T-helper 1 cell treated with Interleukin-12 subunit alpha and Interleukin-12 subunit beta and Interleukin-4 antibody, amounts not matched to agents 30 μg/mL and 1 μg/mL, for 36 hours (primary cell): ENCODE data around the gene CIAO1.
"Not testable (repeated sequence)": the region's sequence is repeated elsewhere in the genome, so short reads cannot be mapped to it uniquely, and the experiment has no call there.

Experiments used
- H3K27ac Mint-ChIP-seq: one replicate; pipeline ENCODE4 v1.8.0; 2021; ENCODE audit warnings: mild to moderate bottlenecking, mixed read lengths
- H3K27me3 Mint-ChIP-seq: one replicate; pipeline ENCODE4 v1.8.0; 2021; ENCODE audit warnings: low read depth, mixed read lengths
- H3K36me3 Mint-ChIP-seq: one replicate; pipeline ENCODE4 v1.8.0; 2021; ENCODE audit warnings: low read depth, mixed read lengths
- H3K4me1 Mint-ChIP-seq: one replicate; pipeline ENCODE4 v1.8.0; 2021; ENCODE audit warnings: low read depth, mixed read lengths
- H3K4me3 Mint-ChIP-seq: one replicate; pipeline ENCODE4 v1.8.0; 2021; ENCODE audit warnings: mild to moderate bottlenecking, moderate library complexity, mixed read lengths
- H3K9me3 Mint-ChIP-seq: one replicate; pipeline ENCODE4 v1.8.0; 2021; ENCODE audit warnings: mixed read lengths

Gene CIAO1

GRCh38 chr2:96276787-96277499 is 10.9 kb downstream of the CIAO1 start:
- Mint-ChIP-seq H3K36me3 (peaks cover 58% of the 10 kb centered on the region), H3K27ac (no peak overlapping the region), H3K9me3 (no peaks in the 10 kb centered on the region), H3K4me3 (no peak overlapping the region), H3K4me1 (peaks cover 4% of the 10 kb centered on the region), H3K27me3 (no peaks in the 10 kb centered on the region)

DNA sequence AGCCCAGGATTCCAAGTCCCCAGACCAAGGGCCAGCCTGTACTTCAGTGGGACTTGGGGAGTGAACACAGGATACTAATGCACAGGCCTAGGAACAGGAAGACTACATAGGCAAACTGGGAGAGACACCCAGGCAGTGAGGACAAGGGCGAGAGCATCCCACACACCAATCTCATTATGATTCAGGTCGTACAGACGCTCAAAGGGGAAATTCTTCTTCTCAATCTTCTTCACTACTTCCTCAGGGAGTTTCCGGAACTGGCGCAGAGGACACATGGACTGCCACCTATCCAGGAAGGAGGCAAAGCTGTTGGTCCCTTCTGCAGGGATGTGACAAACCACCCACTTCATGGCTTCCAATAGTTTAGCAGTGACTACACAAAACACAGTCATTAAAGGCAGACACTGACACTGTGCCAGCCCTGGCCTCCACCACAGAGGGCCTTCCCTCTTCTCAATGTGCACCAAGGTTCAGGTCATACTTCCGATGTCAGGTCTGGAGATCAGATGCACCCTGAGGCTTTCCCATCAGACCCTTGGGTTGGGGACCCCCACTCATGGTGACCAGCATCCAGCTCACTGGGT is 21.3 kb downstream of the CIAO1 start:
- Mint-ChIP-seq H3K36me3 (peaks cover 67% of the 10 kb centered on the region), H3K9me3 (no peaks in the 10 kb centered on the region), H3K27me3 (no peaks in the 10 kb centered on the region), H3K27ac (no peak overlapping the region), H3K4me1 (no peaks in the 10 kb centered on the region), H3K4me3 (no peak overlapping the region)

GRCh38 chr2:96291751-96292150 is 25.7 kb downstream of the CIAO1 start:
- peaks cover 67% of the 10 kb centered on the region for H3K36me3 Mint-ChIP-seq
- H3K4me1 Mint-ChIP-seq = no peaks in the 10 kb centered on the region
- H3K27ac Mint-ChIP-seq = no peak overlapping the region
- no peaks in the 10 kb centered on the region for H3K27me3 Mint-ChIP-seq
- no peak overlapping the region for H3K4me3 Mint-ChIP-seq
- no peaks in the 10 kb centered on the region for H3K9me3 Mint-ChIP-seq

- H3K27ac Mint-ChIP-seq, H3K4me1 Mint-ChIP-seq, H3K27me3 Mint-ChIP-seq, H3K9me3 Mint-ChIP-seq, H3K4me3 Mint-ChIP-seq: not testable (repeated sequence)
- H3K36me3 Mint-ChIP-seq = peaks cover 68% of the 10 kb centered on the region
These were observed 28.2 kb downstream of the CIAO1 start for GRCh38 chr2:96294271-96294670.

DNA sequence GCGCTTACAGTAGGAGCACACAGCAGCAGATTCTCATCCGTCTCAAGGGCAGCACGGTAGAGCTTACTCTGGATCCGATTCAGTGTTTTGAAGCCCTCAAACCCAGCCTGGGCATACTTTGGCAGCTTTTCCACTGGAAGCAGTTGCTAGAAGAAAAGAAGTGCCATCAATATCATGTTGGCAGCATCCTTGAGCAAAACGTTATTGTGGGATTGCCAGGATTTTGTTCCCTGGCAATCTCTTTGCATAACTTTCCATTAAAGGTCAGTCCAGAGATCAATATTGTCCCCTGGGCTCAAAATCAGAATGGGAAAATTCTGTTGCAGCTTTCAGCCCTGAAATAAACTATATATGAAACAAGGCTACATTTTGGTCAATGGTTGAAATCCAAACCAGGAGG is 30.9 kb downstream of the CIAO1 start:
- H3K27ac Mint-ChIP-seq = no peak overlapping the region

GRCh38 chr2:96301865-96302264 is 35.8 kb downstream of the CIAO1 start:
- no peaks in the 10 kb centered on the region for H3K9me3 Mint-ChIP-seq
- H3K4me3 Mint-ChIP-seq = no peak overlapping the region
- peaks cover 54% of the 10 kb centered on the region for H3K4me1 Mint-ChIP-seq
- peaks cover 77% of the 10 kb centered on the region for H3K36me3 Mint-ChIP-seq
- no peak overlapping the region for H3K27ac Mint-ChIP-seq
- no peaks in the 10 kb centered on the region for H3K27me3 Mint-ChIP-seq

More for the DNA sequence above, 30.9 kb downstream of the CIAO1 start:
- no peaks in the 10 kb centered on the region for H3K27me3 Mint-ChIP-seq
- H3K36me3 Mint-ChIP-seq = peaks cover 73% of the 10 kb centered on the region
- peaks cover 20% of the 10 kb centered on the region for H3K4me1 Mint-ChIP-seq
- H3K4me3 Mint-ChIP-seq = no peak overlapping the region
- no peaks in the 10 kb centered on the region for H3K9me3 Mint-ChIP-seq

DNA sequence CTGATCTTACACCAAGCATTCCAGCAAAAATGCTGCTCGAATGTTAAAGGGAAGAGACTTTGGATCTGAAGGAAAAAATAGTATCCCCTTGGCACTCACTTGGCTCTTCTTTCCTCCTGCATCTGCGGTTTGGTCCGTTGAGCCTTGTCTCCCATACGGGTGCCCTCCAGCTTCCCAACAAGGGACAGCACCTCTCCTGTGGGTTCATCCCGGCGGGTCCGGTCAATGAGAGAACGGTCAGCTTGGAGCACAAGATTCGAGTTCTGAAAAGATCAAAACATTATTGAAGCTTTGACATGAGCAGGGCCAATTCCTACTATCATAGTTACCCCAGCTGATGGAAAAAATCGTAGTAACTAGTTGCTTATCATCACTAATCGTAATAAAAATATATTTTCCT is 38.6 kb downstream of the CIAO1 start:
- no peaks in the 10 kb centered on the region for H3K9me3 Mint-ChIP-seq
- H3K27ac Mint-ChIP-seq = peak overlapping the region; percentile 97
- H3K27me3 Mint-ChIP-seq = no peaks in the 10 kb centered on the region
- H3K4me3 Mint-ChIP-seq = peak overlapping the region; percentile 99
- H3K36me3 Mint-ChIP-seq = peaks cover 56% of the 10 kb centered on the region
- H3K4me1 Mint-ChIP-seq = peaks cover 49% of the 10 kb centered on the region

- H3K9me3 Mint-ChIP-seq = no peaks in the 10 kb centered on the region
- H3K27me3 Mint-ChIP-seq = no peaks in the 10 kb centered on the region
- peak within 1 kb of the TSS; percentile 99 for H3K4me3 Mint-ChIP-seq
- H3K27ac Mint-ChIP-seq = peak within 1 kb of the TSS; percentile 97
- H3K36me3 Mint-ChIP-seq = peaks cover 54% of the 10 kb centered on the region
- peaks cover 52% of the 10 kb centered on the region for H3K4me1 Mint-ChIP-seq
These were observed 39.3 kb downstream of the CIAO1 start, which contains the start of gene SNRNP200 for GRCh38 chr2:96305091-96305978. SNRNP200 (minus strand) TSS chr2:96305546; CDS start chr2:96305437, 109 bp downstream.

DNA sequence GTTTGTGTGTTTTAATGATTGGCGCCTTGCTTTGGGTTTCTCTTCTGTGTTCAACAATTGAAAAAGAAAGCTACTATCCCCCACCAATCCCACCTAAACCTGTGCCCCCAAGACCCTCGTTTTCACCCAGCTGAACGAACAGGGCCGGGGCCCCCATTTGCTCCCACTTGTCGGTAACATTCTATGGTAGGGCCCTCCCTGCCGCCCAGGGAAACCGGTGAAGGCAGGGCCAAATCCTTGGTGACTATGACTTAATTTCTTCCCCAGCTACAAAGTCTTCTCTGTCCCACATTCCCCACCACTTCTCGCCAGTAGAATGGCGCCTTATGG is 39.9 kb downstream of the CIAO1 start:
- no peaks in the 10 kb centered on the region for H3K9me3 Mint-ChIP-seq
- H3K36me3 Mint-ChIP-seq = peaks cover 51% of the 10 kb centered on the region
- no peaks in the 10 kb centered on the region for H3K27me3 Mint-ChIP-seq
- H3K4me1 Mint-ChIP-seq = peaks cover 50% of the 10 kb centered on the region
- peak overlapping the region; percentile 99 for H3K4me3 Mint-ChIP-seq
- peak overlapping the region; percentile 97 for H3K27ac Mint-ChIP-seq

DNA sequence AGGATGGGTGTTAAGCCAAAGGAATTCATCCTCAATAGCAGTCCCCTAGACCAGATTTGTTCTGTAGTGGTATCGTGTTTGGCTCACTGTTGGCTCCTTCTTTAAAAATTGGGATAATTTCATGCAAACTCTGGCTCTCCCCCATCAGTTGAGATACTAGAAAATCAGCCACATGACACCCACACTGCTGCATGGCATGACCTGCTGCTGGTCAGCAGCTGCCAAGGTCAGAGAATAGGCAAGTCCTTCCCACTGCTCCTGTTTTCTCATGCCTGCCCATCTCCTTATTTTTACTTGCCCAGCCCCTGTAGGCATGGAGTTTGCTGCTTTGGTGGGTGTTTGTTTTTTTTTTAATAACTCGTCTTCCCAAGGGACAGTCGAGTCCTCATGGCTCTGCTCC is 40.3 kb downstream of the CIAO1 start:
- peaks cover 46% of the 10 kb centered on the region for H3K4me1 Mint-ChIP-seq
- peaks cover 47% of the 10 kb centered on the region for H3K36me3 Mint-ChIP-seq
- H3K9me3 Mint-ChIP-seq = no peaks in the 10 kb centered on the region
- peak overlapping the region; percentile 99 for H3K4me3 Mint-ChIP-seq
- no peaks in the 10 kb centered on the region for H3K27me3 Mint-ChIP-seq
- peak overlapping the region; percentile 97 for H3K27ac Mint-ChIP-seq

GRCh38 chr2:96308248-96308647 is 42.2 kb downstream of the CIAO1 start:
- Mint-ChIP-seq H3K36me3 (peaks cover 39% of the 10 kb centered on the region), H3K27ac (no peak overlapping the region), H3K4me3 (no peak overlapping the region), H3K27me3 (no peaks in the 10 kb centered on the region), H3K4me1 (peaks cover 43% of the 10 kb centered on the region), H3K9me3 (no peaks in the 10 kb centered on the region)

DNA sequence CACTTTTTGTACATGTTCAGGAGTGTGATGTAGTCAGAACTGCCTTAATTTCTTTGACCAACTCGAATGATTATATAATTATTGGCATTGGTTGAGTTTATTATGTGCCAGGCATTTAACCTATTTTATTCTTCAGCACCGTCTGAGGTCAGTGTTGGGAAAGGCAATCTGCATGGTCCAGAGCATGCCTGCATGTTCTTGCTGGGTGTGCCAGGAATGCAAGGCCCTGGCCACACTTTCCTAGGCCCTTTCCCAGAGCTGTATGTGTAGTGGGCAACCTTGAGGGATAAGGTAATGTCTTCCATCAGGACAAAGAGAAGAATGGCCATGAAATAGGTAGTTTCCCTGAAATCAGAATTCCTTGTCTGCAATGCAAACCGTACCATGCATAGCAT is 49.0 kb downstream of the CIAO1 start:
- Mint-ChIP-seq H3K4me3 (peak overlapping the region; percentile 65), H3K9me3 (no peaks in the 10 kb centered on the region), H3K27ac (peak overlapping the region; percentile 93), H3K27me3 (no peaks in the 10 kb centered on the region), H3K36me3 (peaks cover 32% of the 10 kb centered on the region), H3K4me1 (peaks cover 51% of the 10 kb centered on the region)

DNA sequence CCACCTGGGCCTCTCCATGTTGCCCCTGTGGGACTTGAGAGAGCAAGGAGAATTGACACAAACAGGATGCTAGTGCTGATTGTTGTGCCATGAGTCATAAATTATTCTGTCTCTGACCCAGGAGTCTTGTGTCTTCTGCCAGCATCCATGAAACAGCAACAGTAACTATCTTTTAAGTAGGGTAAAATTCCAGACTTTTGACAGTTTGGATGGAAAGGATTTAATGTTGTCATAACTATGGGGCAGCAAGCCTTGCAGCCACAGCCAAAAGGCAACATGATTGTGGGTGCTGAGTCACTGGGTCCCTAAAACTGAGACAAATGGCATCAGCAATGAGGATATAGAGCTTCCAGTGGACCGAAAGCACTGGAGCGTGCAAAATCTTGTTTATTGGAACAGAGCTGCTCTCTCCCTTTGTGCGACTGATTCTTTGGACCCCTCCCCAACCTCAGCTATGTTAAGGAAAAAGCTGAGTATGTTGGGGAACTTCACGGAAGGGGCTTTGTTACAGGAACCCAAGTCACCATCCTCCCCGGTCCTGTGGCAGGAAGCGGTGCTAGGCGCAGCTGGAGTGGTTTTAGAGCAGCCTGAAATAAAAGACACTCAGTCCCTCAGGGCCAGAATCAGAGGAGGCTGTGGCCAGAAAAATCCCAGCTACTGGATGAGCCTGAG is 49.5 kb downstream of the CIAO1 start:
- Mint-ChIP-seq H3K4me1 (peaks cover 52% of the 10 kb centered on the region), H3K9me3 (no peaks in the 10 kb centered on the region), H3K27ac (peak overlapping the region; percentile 93), H3K27me3 (no peaks in the 10 kb centered on the region), H3K4me3 (peak overlapping the region; percentile 65), H3K36me3 (peaks cover 32% of the 10 kb centered on the region)

GRCh38 chr2:96316999-96317398 is 51.0 kb downstream of the CIAO1 start:
- Mint-ChIP-seq H3K4me1 (peaks cover 52% of the 10 kb centered on the region), H3K27ac (peak overlapping the region; percentile 93), H3K9me3 (no peaks in the 10 kb centered on the region), H3K36me3 (peaks cover 30% of the 10 kb centered on the region), H3K27me3 (no peaks in the 10 kb centered on the region), H3K4me3 (peak overlapping the region; percentile 1)
